GM23338 (cell line): ENCODE measurements around the gene CCDC134.

Experiments used
- CREB1 ChIP-seq: fragments of 250-450 bp; sonication (Bioruptor Pico); IDR thresholded peaks from 2 replicates; pipeline ENCODE4 v1.5.0; 2020; ENCODE audit warnings: low read depth, mild to moderate bottlenecking, moderate library complexity
- CTCF ChIP-seq, 2 experiments: fragments of 200-600 bp in 1 of 2; sonication (generic) in 1 of 2; conservative IDR thresholded peaks; 2 replicates each; pipeline versions ENCODE4 v1.5.1 to v1.6.1; 2016 to 2017; ENCODE audit warnings: antibody characterized with exemption in 2 of 2, low read depth in 2 of 2, mild to moderate bottlenecking in 2 of 2, moderate library complexity in 1 of 2
- ETS1 ChIP-seq: IDR thresholded peaks from 2 replicates; pipeline ENCODE4 v1.6.1; 2016; ENCODE audit warnings: antibody characterized with exemption
- EZH2 ChIP-seq: fragments of 200-600 bp; sonication (generic); IDR thresholded peaks from one replicate; pipeline ENCODE4 v1.8.0; 2017; ENCODE audit warnings: antibody characterized with exemption, mild to moderate bottlenecking, low read depth; ENCODE audit not compliant: unreplicated experiment
- EZH2phosphoT487 ChIP-seq: fragments of 200-600 bp; sonication (generic); IDR thresholded peaks from one replicate; pipeline ENCODE4 v1.8.1; 2018; ENCODE audit warnings: antibody characterized with exemption; ENCODE audit not compliant: unreplicated experiment
- JUNB ChIP-seq: IDR thresholded peaks from one replicate; pipeline ENCODE4 v1.6.1; 2016; ENCODE audit warnings: antibody characterized with exemption; ENCODE audit not compliant: unreplicated experiment
- NANOG ChIP-seq: IDR thresholded peaks from 2 replicates; pipeline ENCODE4 v1.6.1; 2016; ENCODE audit warnings: antibody characterized with exemption, borderline replicate concordance
- POLR2AphosphoS5 ChIP-seq: IDR thresholded peaks from 2 replicates; pipeline ENCODE4 v1.6.1; 2016; ENCODE audit warnings: antibody characterized with exemption, low read depth
- REST ChIP-seq: IDR thresholded peaks from one replicate; pipeline ENCODE4 v1.6.1; 2018; ENCODE audit warnings: antibody characterized with exemption; ENCODE audit not compliant: unreplicated experiment
- STAT1 ChIP-seq: IDR thresholded peaks from one replicate; pipeline ENCODE4 v1.6.1; 2016; ENCODE audit warnings: antibody characterized with exemption; ENCODE audit not compliant: unreplicated experiment
- ZNF114 ChIP-seq: fragments of 250-450 bp; sonication (Bioruptor Pico); IDR thresholded peaks from 2 replicates; pipeline ENCODE4 v1.5.0; 2020; ENCODE audit warnings: mild to moderate bottlenecking, moderate library complexity
- ZNF331 ChIP-seq: fragments of 250-450 bp; sonication (Bioruptor Pico); IDR thresholded peaks from 2 replicates; pipeline ENCODE4 v1.5.0; 2020; ENCODE audit warnings: low read depth, mild to moderate bottlenecking, moderate library complexity
- ZNF462 ChIP-seq: fragments of 250-450 bp; sonication (Bioruptor Pico); IDR thresholded peaks from 2 replicates; pipeline ENCODE4 v1.5.0; 2020; ENCODE audit warnings: mild to moderate bottlenecking, moderate library complexity

- no peak for TF ChIP-seq REST
- TF ChIP-seq EZH2phosphoT487, result no peak
- no peak for TF ChIP-seq CTCF (conservative IDR thresholded peaks at IDR 0.05; ENCODE audit: low read depth in 2 of 2)
- no peak for TF ChIP-seq NANOG
- no peak for TF ChIP-seq POLR2AphosphoS5
- TF ChIP-seq EZH2, result no peak
- TF ChIP-seq JUNB, result no peak
- no peak for TF ChIP-seq CREB1 (CRISPR knock-in tag)
- TF ChIP-seq ZNF331 (CRISPR knock-in tag), result no peak
- TF ChIP-seq ZNF462 (CRISPR knock-in tag), result no peak
- TF ChIP-seq ETS1, result no peak
- no peak for TF ChIP-seq STAT1
- TF ChIP-seq ZNF114 (CRISPR knock-in tag), result no peak
Measured at GRCh38 chr22:41820447-41820846, 20.0 kb downstream of the CCDC134 start.
